Sigmoid colon (tissue), 4 donors: ENCODE data around the gene CDK11B.

Experiments
- CTCF ChIP-seq, 4 experiments: fragments of 450-650 bp in 3 of 4; fragments of 200-600 bp in 1 of 4; IDR thresholded peaks; one replicate each; pipeline ENCODE4 v1.5.1; 2016 to 2019; ENCODE audit warnings: antibody characterized with exemption in 4 of 4, mild to moderate bottlenecking in 3 of 4, moderate library complexity in 2 of 4
- POLR2A ChIP-seq, 2 donors: fragments of 450-650 bp; IDR thresholded peaks; one replicate each; pipeline ENCODE4 v1.6.1; 2016; ENCODE audit warnings: antibody characterized with exemption in 2 of 2, mild to moderate bottlenecking in 2 of 2, moderate library complexity in 2 of 2
- POLR2AphosphoS5 ChIP-seq, 4 donors: sonication (generic); formaldehyde crosslinking; IDR thresholded peaks; one replicate each; pipeline ENCODE4 v1.6.1; 2017; ENCODE audit warnings: antibody characterized with exemption in 4 of 4

- no peak for TF ChIP-seq POLR2A (IDR thresholded peaks at IDR 0.05)
- TF ChIP-seq CTCF (IDR thresholded peaks at IDR 0.05), result no peak
- TF ChIP-seq POLR2AphosphoS5 (IDR thresholded peaks at IDR 0.05), result no peak
Observed at GRCh38 chr1:1617516-1617915, 41.3 kb downstream of the CDK11B start.
